WTC11 (cell line): ENCODE results near the gene EBF3. TPM values are rescaled to one million over a fixed set of nuclear protein-coding genes. Genes with fewer than 3 reads are reported as not detected.

Source experiments
- ATAC-seq: fragments of 200-7000 bp; cut with Tn5 transposase; 2 replicates; pipeline ENCODE4 v1.10.0; 2021; ENCODE audit warnings: mild to moderate bottlenecking, moderate library complexity
- CTCF ChIA-PET: fragments of 300-600 bp; sonication (Branson Sonifier 250); formaldehyde crosslinking; loops from one replicate; lab custom pipeline; 2021; ENCODE audit warnings: antibody characterized with exemption; lab: Charles Lee
- POLR2A ChIA-PET: fragments of 350-600 bp; sonication (Branson Sonifier 250); formaldehyde crosslinking; loops from one replicate; lab custom pipeline; 2021; ENCODE audit warnings: antibody characterized with exemption; lab: Charles Lee
- DNase-seq: peaks from one replicate; pipeline ENCODE4 v3.0.0; 2021; ENCODE audit warnings: low spot score
- H3K27ac Mint-ChIP-seq: 2 replicates; pipeline ENCODE4 v1.8.0; 2021; ENCODE audit warnings: mixed read lengths
- H3K27me3 Mint-ChIP-seq: 2 replicates; pipeline ENCODE4 v1.8.0; 2021; ENCODE audit warnings: low read depth, mild to moderate bottlenecking, moderate library complexity, mixed read lengths
- H3K36me3 Mint-ChIP-seq: 2 replicates; pipeline ENCODE4 v1.8.0; 2021; ENCODE audit warnings: mixed read lengths
- H3K4me1 Mint-ChIP-seq: 2 replicates; pipeline ENCODE4 v1.8.0; 2022; ENCODE audit warnings: mixed read lengths
- H3K4me3 Mint-ChIP-seq: 2 replicates; pipeline ENCODE4 v1.8.0; 2021; ENCODE audit warnings: mild to moderate bottlenecking, moderate library complexity, mixed read lengths
- H3K9me3 Mint-ChIP-seq: 2 replicates; pipeline ENCODE4 v1.8.0; 2021; ENCODE audit warnings: mixed read lengths
- ATF1 ChIP-seq: sonication (generic); formaldehyde crosslinking; IDR thresholded peaks from 2 replicates; pipeline ENCODE4 v1.8.1; 2023; ENCODE audit warnings: mild to moderate bottlenecking, moderate library complexity, missing genetic modification reagents
- ATF2 ChIP-seq: sonication (generic); formaldehyde crosslinking; IDR thresholded peaks from 2 replicates; pipeline ENCODE4 v1.8.1; 2022; ENCODE audit warnings: low read depth, missing genetic modification reagents, borderline replicate concordance
- CTCF ChIP-seq: fragments of 200-600 bp; IDR thresholded peaks from 2 replicates; pipeline ENCODE4 v1.8.0; 2022; ENCODE audit warnings: antibody characterized with exemption
- FOXJ3 ChIP-seq: sonication (generic); formaldehyde crosslinking; IDR thresholded peaks from 2 replicates; pipeline ENCODE4 v1.9.0; 2021; ENCODE audit warnings: missing genetic modification reagents, mild to moderate bottlenecking, borderline replicate concordance
- FOXK1 ChIP-seq: sonication (generic); formaldehyde crosslinking; IDR thresholded peaks from 2 replicates; pipeline ENCODE4 v1.8.0; 2022; ENCODE audit warnings: mild to moderate bottlenecking, moderate library complexity, missing genetic modification reagents
- FOXP1 ChIP-seq: sonication (generic); formaldehyde crosslinking; IDR thresholded peaks from 2 replicates; pipeline ENCODE4 v1.8.0; 2022; ENCODE audit warnings: missing genetic modification reagents, mild to moderate bottlenecking, moderate library complexity, borderline replicate concordance
- GRHL2 ChIP-seq: fragments of 250-450 bp; sonication (Bioruptor Pico); IDR thresholded peaks from 2 replicates; pipeline ENCODE4 v1.8.0; 2022; ENCODE audit warnings: mild to moderate bottlenecking, moderate library complexity; ENCODE audit not compliant: insufficient replicate concordance, severe bottlenecking
- HMGXB4 ChIP-seq: sonication (generic); formaldehyde crosslinking; IDR thresholded peaks from 2 replicates; pipeline ENCODE4 v1.8.1; 2023; ENCODE audit warnings: mild to moderate bottlenecking, moderate library complexity, missing genetic modification reagents
- IRF1 ChIP-seq: sonication (generic); formaldehyde crosslinking; IDR thresholded peaks from 2 replicates; pipeline ENCODE4 v1.8.0; 2023; ENCODE audit warnings: missing genetic modification reagents
- MLX ChIP-seq: sonication (generic); formaldehyde crosslinking; IDR thresholded peaks from 2 replicates; pipeline ENCODE4 v1.8.1; 2023; ENCODE audit warnings: mild to moderate bottlenecking, missing genetic modification reagents, moderate library complexity
- NFATC4 ChIP-seq: fragments of 250-450 bp; sonication (Bioruptor Pico); IDR thresholded peaks from 2 replicates; pipeline ENCODE4 v1.9.0; 2021; ENCODE audit warnings: mild to moderate bottlenecking
- OVOL2 ChIP-seq: fragments of 250-450 bp; sonication (Bioruptor Pico); IDR thresholded peaks from 2 replicates; pipeline ENCODE4 v1.9.0; 2021; ENCODE audit warnings: mild to moderate bottlenecking, borderline replicate concordance
- SMAD3 ChIP-seq: sonication (generic); formaldehyde crosslinking; IDR thresholded peaks from 2 replicates; pipeline ENCODE4 v1.8.0; 2022; ENCODE audit warnings: missing genetic modification reagents, mild to moderate bottlenecking, borderline replicate concordance
- TEAD4 ChIP-seq: sonication (generic); formaldehyde crosslinking; IDR thresholded peaks from 2 replicates; pipeline ENCODE4 v1.8.0; 2022; ENCODE audit warnings: mild to moderate bottlenecking, missing genetic modification reagents
- ZBTB21 ChIP-seq: sonication (generic); formaldehyde crosslinking; IDR thresholded peaks from 2 replicates; pipeline ENCODE4 v1.8.1; 2023; ENCODE audit warnings: mild to moderate bottlenecking, missing genetic modification reagents, borderline replicate concordance
- ZNF281 ChIP-seq: sonication (generic); formaldehyde crosslinking; IDR thresholded peaks from 2 replicates; pipeline ENCODE4 v1.8.0; 2023; ENCODE audit warnings: mild to moderate bottlenecking, missing genetic modification reagents
- ZNF396 ChIP-seq: fragments of 250-450 bp; sonication (Bioruptor Pico); IDR thresholded peaks from 2 replicates; pipeline ENCODE4 v1.8.0; 2021; ENCODE audit warnings: mild to moderate bottlenecking, moderate library complexity, borderline replicate concordance
- ZNF416 ChIP-seq: fragments of 250-450 bp; sonication (Bioruptor Pico); IDR thresholded peaks from 2 replicates; pipeline ENCODE4 v1.9.0; 2021; ENCODE audit warnings: mild to moderate bottlenecking, inconsistent platforms
- ZNF532 ChIP-seq: fragments of 250-450 bp; sonication (Bioruptor Pico); IDR thresholded peaks from 2 replicates; pipeline ENCODE4 v1.9.0; 2021; ENCODE audit warnings: mild to moderate bottlenecking, borderline replicate concordance
- total RNA-seq: library from RNA; stranded (reverse); gene quantifications from 3 replicates; pipeline ENCODE4 v1.2.3, GENCODE V29; 2021
- TF ChIP-seq, protein P1 (sequence below): fragments of 250-450 bp; sonication (Bioruptor Pico); conservative IDR thresholded peaks from 2 replicates; pipeline ENCODE4 v1.9.0; 2021; ENCODE audit warnings: mild to moderate bottlenecking

Gene EBF3
- total RNA-seq, 1 experiment from 2014 or later: 1.2 TPM

GRCh38 chr10:129869596-129870473 is 94.2 kb downstream of the EBF3 start:
- DNase-seq (no peak), ATAC-seq (no peak)
- Mint-ChIP-seq H3K27ac (no peak overlapping the region), H3K9me3 (no peaks in the 10 kb centered on the region), H3K4me1 (peaks cover 48% of the 10 kb centered on the region), H3K27me3 (no peaks in the 10 kb centered on the region)
- CTCF ChIA-PET: interaction anchor here (0.5 to 3.9 kb wide), 6 partner anchors 8 to 63 kb away, joined by 3 to 26 read pairs (median 4); no protein-coding TSS in a partner anchor
- POLR2A ChIA-PET: no interaction called here
- no peak for TF ChIP-seq OVOL2 (CRISPR knock-in tag)
- TF ChIP-seq CTCF: no peak
- no peak for TF ChIP-seq GRHL2 (CRISPR knock-in tag)
- TF ChIP-seq ZBTB21 (CRISPR knock-in tag): no peak
- TF ChIP-seq NFATC4 (CRISPR knock-in tag): no peak
- no peak for TF ChIP-seq FOXJ3 (CRISPR knock-in tag)
- no peak for TF ChIP-seq ZNF281 (CRISPR knock-in tag)
- no peak for TF ChIP-seq ZNF532 (CRISPR knock-in tag)
- no peak for TF ChIP-seq FOXP1
- no peak for TF ChIP-seq FOXK1 (CRISPR knock-in tag)
- TF ChIP-seq SMAD3: no peak
- no peak for TF ChIP-seq ATF1 (CRISPR knock-in tag)
- no peak for TF ChIP-seq ZNF396
- no peak for TF ChIP-seq ZNF416 (CRISPR knock-in tag)
- no peak for TF ChIP-seq MLX
- no peak for TF ChIP-seq ATF2 (CRISPR knock-in tag)
- TF ChIP-seq HMGXB4 (CRISPR knock-in tag): no peak
- no peak for TF ChIP-seq IRF1 (CRISPR knock-in tag)
- TF ChIP-seq, protein P1, sequence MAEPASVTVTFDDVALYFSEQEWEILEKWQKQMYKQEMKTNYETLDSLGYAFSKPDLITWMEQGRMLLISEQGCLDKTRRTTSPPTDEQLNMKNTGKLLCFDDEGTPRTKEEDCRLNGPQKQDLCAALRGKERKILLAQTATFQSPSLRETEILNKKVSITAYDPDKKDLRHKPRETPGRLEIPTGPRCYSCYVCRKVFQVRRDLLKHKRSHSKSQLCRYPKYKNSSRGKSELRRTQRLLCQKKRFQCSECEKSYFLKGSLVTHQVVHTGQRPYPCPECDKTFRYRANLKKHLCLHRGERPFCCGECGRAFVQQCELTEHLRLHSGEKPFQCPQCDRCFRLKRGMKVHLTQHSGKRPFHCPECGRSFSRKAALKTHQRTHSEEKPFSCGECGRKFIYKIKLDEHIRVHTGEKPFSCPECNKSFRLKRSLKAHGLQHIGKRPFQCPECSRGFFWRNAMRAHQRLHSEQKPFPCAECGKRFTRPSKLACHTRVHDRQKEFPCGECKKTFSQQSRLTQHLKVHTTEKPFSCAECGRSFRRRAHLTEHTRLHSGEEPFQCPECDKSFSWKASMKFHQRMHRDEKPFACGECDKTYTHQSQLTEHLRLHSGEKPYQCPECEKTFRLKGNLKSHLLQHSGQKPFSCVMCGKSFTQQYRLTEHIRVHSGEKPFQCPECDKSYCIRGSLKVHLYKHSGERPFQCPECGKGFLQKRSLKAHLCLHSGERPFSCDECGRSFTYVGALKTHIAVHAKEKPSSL: no peak
- no peak for TF ChIP-seq TEAD4
- TF ChIP-seq, all 79 proteins: peak for 0
- Mint-ChIP-seq H3K4me3 (no peak overlapping the region), H3K36me3 (no peaks in the 10 kb centered on the region)
